H9 (cell line): ENCODE results near the gene SIRPB1. TPM values are rescaled to one million over a fixed set of nuclear protein-coding genes. Genes with fewer than 3 reads are reported as not detected.

Source experiments
- DNase-seq: peaks from one replicate; pipeline ENCODE4 v3.0.0-alpha.2; 2017
- H2AFZ ChIP-seq: one replicate; pipeline ENCODE4 v1.6.1; 2013; ENCODE audit warnings: mild to moderate bottlenecking, low read length, control low read depth, moderate library complexity
- H2AK5ac ChIP-seq: 2 replicates; pipeline ENCODE4 v1.6.1; 2013; ENCODE audit warnings: low read length, control low read depth, mixed read lengths; ENCODE audit not compliant: insufficient read length
- H2BK120ac ChIP-seq: one replicate; pipeline ENCODE4 v1.6.1; 2013; ENCODE audit warnings: low read depth, mild to moderate bottlenecking, low read length, control low read depth, inconsistent platforms; ENCODE audit not compliant: poor library complexity, severe bottlenecking
- H2BK12ac ChIP-seq: 2 replicates; pipeline ENCODE4 v1.6.1; 2013; ENCODE audit warnings: low read length, control low read depth, mixed read lengths, low read depth; ENCODE audit not compliant: insufficient read length
- H2BK15ac ChIP-seq: 2 replicates; pipeline ENCODE4 v1.6.1; 2013; ENCODE audit warnings: low read depth, low read length, control low read depth
- H2BK20ac ChIP-seq: one replicate; pipeline ENCODE4 v1.6.1; 2013; ENCODE audit warnings: low read depth, mild to moderate bottlenecking, low read length, control low read depth, inconsistent platforms; ENCODE audit not compliant: poor library complexity, severe bottlenecking
- H2BK5ac ChIP-seq: 2 replicates; pipeline ENCODE4 v1.6.1; 2013; ENCODE audit warnings: low read length, control low read depth, mixed read lengths; ENCODE audit not compliant: insufficient read length
- H3K14ac ChIP-seq: 2 replicates; pipeline ENCODE4 v1.6.1; 2013; ENCODE audit warnings: low read length, control low read depth; ENCODE audit not compliant: insufficient read depth
- H3K18ac ChIP-seq: 2 replicates; pipeline ENCODE4 v1.6.1; 2013; ENCODE audit warnings: low read depth, mild to moderate bottlenecking, mixed read lengths, low read length, control low read depth; ENCODE audit not compliant: insufficient read length
- H3K23ac ChIP-seq: 2 replicates; pipeline ENCODE4 v1.6.1; 2013; ENCODE audit warnings: low read length, control low read depth, mixed read lengths, low read depth; ENCODE audit not compliant: insufficient read length
- H3K23me2 ChIP-seq: 2 replicates; pipeline ENCODE4 v1.6.1; 2013; ENCODE audit warnings: low read depth, mild to moderate bottlenecking, mixed read lengths, low read length, control low read depth; ENCODE audit not compliant: insufficient read length, poor library complexity, severe bottlenecking
- H3K27ac ChIP-seq: 2 replicates; pipeline ENCODE4 v1.5.1; 2013; ENCODE audit warnings: low read length, control low read depth, mixed read lengths, low read depth; ENCODE audit not compliant: insufficient read length
- H3K27me3 ChIP-seq: 2 replicates; pipeline ENCODE4 v1.6.1; 2013; ENCODE audit warnings: low read length, control low read depth, inconsistent platforms; ENCODE audit not compliant: insufficient read depth
- H3K4ac ChIP-seq: 2 replicates; pipeline ENCODE4 v1.6.1; 2013; ENCODE audit warnings: low read depth, mild to moderate bottlenecking, control low read depth, inconsistent platforms, low read length, moderate library complexity
- H3K4me1 ChIP-seq: 2 replicates; pipeline ENCODE4 v1.6.1; 2013; ENCODE audit warnings: low read length, control low read depth, inconsistent platforms; ENCODE audit not compliant: insufficient read depth
- H3K4me2 ChIP-seq: 2 replicates; pipeline ENCODE4 v1.6.1; 2013; ENCODE audit warnings: low read length, control low read depth, mixed read lengths; ENCODE audit not compliant: insufficient read length, insufficient read depth
- H3K56ac ChIP-seq: 2 replicates; pipeline ENCODE4 v1.6.1; 2013; ENCODE audit warnings: low read depth, mild to moderate bottlenecking, mixed read lengths, low read length, control low read depth; ENCODE audit not compliant: insufficient read length
- H3K79me1 ChIP-seq: 2 replicates; pipeline ENCODE4 v1.6.1; 2013; ENCODE audit warnings: low read depth, mild to moderate bottlenecking, moderate library complexity, low read length, control low read depth, inconsistent platforms; ENCODE audit not compliant: insufficient read depth, poor library complexity, severe bottlenecking
- H3K79me2 ChIP-seq: 2 replicates; pipeline ENCODE4 v1.6.1; 2013; ENCODE audit warnings: low read length, control low read depth, inconsistent platforms; ENCODE audit not compliant: insufficient read depth
- H3K9ac ChIP-seq: 2 replicates; pipeline ENCODE4 v1.6.1; 2013; ENCODE audit warnings: low read length, control low read depth, mixed read lengths; ENCODE audit not compliant: insufficient read length; ENCODE audit errors: extremely low read depth
- H3K9me3 ChIP-seq: one replicate; pipeline ENCODE4 v1.6.1; 2013; ENCODE audit warnings: low read depth, low read length, inconsistent platforms; ENCODE audit not compliant: control insufficient read depth
- H3T11ph ChIP-seq: one replicate; pipeline ENCODE4 v1.6.1; 2013; ENCODE audit warnings: mild to moderate bottlenecking, low read length, control low read depth, inconsistent platforms
- H4K20me1 ChIP-seq: one replicate; pipeline ENCODE4 v1.6.1; 2013; ENCODE audit not compliant: control insufficient read depth, insufficient read length, insufficient read depth
- H4K5ac ChIP-seq: 2 replicates; pipeline ENCODE4 v1.6.1; 2013; ENCODE audit warnings: low read depth, mild to moderate bottlenecking, mixed read lengths, low read length, control low read depth; ENCODE audit not compliant: insufficient read length
- H4K8ac ChIP-seq: replicated peaks from 2 replicates; pipeline ENCODE4 v1.6.1; 2013; ENCODE audit warnings: low read length, control low read depth, mixed read lengths, low read depth; ENCODE audit not compliant: insufficient read length
- H4K91ac ChIP-seq: 2 replicates; pipeline ENCODE4 v1.6.1; 2013; ENCODE audit warnings: low read depth, mild to moderate bottlenecking, moderate library complexity, mixed read lengths, low read length, control low read depth; ENCODE audit not compliant: insufficient read length
- H3K27ac Mint-ChIP-seq, 3 experiments: 2 replicates in 2 of 3; 3 replicates in 1 of 3; pipeline ENCODE4 v1.8.0; 2020 to 2021; ENCODE audit warnings: mixed read lengths in 3 of 3, mild to moderate bottlenecking in 1 of 3, moderate library complexity in 1 of 3
- H3K27me3 Mint-ChIP-seq: 2 replicates; pipeline ENCODE4 v1.8.0; 2021; ENCODE audit warnings: low read depth, mild to moderate bottlenecking, moderate library complexity, mixed read lengths
- H3K36me3 Mint-ChIP-seq, 3 experiments: 2 replicates in 2 of 3; 3 replicates in 1 of 3; pipeline ENCODE4 v1.8.0; 2020 to 2021; ENCODE audit warnings: low read depth in 3 of 3, mixed read lengths in 3 of 3; ENCODE audit not compliant: insufficient read depth in 1 of 3
- H3K4me1 Mint-ChIP-seq, 2 experiments: 2 replicates each; pipeline ENCODE4 v1.8.0; 2020; ENCODE audit warnings: mixed read lengths in 2 of 2
- H3K4me3 Mint-ChIP-seq, 2 experiments: 2 replicates in 1 of 2; 3 replicates in 1 of 2; pipeline ENCODE4 v1.8.0; 2020 to 2021; ENCODE audit warnings: mild to moderate bottlenecking in 2 of 2, mixed read lengths in 2 of 2, moderate library complexity in 1 of 2
- H3K9me3 Mint-ChIP-seq, 2 experiments: 2 replicates in 1 of 2; 3 replicates in 1 of 2; pipeline ENCODE4 v1.8.0; 2020; ENCODE audit warnings: mild to moderate bottlenecking in 2 of 2, mixed read lengths in 2 of 2, moderate library complexity in 1 of 2
- WGBS: extraction: QIAGEN DNeasy Blood & Tissue Kit; methylation state at CpG from one replicate; pipeline ENCODE4 v1.1.7; 2013; ENCODE audit warnings: missing lambda C conversion rate, low lambda C conversion rate, mixed read lengths; ENCODE audit not compliant: insufficient read length; ENCODE audit errors: extremely low coverage; 5-methylcytosine and 5-hydroxymethylcytosine counted together
- total RNA-seq: library from RNA; stranded (reverse); gene quantifications from 2 replicates; pipeline ENCODE4 v1.2.1, GENCODE V29; 2021
- TF ChIP-seq, protein P1 (sequence below): fragments of 200-600 bp; sonication (generic); conservative IDR thresholded peaks from 3 replicates; pipeline ENCODE4 v1.8.0; 2021; ENCODE audit warnings: antibody characterized with exemption, mild to moderate bottlenecking

SIRPB1 gene
- total RNA-seq, 1 experiment from 2014 or later: 1.0 TPM

DNA sequence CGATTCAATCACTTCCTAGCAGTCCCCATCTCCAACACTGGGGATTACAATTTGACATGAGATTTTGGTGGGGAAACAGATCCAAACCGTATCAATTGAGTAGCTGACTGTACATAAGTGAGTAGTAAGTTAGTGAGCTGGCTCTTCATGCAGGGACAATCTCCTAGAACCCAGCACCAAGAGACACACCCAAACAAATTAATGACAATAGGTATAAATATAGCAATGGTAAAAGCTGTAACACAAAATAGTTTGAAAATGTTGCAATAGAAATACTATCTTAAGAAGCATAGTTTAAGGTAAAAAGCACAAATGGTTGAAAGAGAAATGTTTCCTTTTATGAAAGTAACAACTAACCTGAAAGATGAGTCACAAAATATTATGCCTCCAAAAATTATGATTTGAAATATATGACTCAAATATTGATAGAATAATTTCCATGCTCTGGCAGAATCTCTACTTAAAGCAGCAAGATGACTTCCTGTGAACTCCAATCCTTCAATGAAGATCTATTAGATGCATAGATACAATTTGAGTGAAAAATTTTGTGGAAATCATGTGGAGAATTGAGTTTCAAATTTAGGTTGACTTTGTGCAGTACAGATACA lies 5.4 kb upstream of the SIRPB1 start:
- Mint-ChIP-seq H3K27me3 (peaks cover 24% of the 10 kb centered on the region), H3K36me3 (no peaks in the 10 kb centered on the region; a peak in 1 of 7 replicates), H3K9me3 (no peaks in the 10 kb centered on the region), H3K27ac (no peak overlapping the region), H3K4me1 (peaks cover 8 to 11% of the 10 kb centered on the region in 2 experiments), H3K4me3 (no peak overlapping the region)
- H4K20me1 ChIP-seq: no peaks in the 10 kb centered on the region
- no peak overlapping the region for H3T11ph ChIP-seq
- no peak overlapping the region for H4K5ac ChIP-seq
- no peak overlapping the region for H2BK20ac ChIP-seq
- no peak overlapping the region for H3K56ac ChIP-seq
- H3K4me1 ChIP-seq: no peaks in the 10 kb centered on the region
- no peak overlapping the region for H2BK15ac ChIP-seq
- H3K23me2 ChIP-seq: no peaks in the 10 kb centered on the region
- no peak overlapping the region for H3K4ac ChIP-seq
- H3K4me2 ChIP-seq: no peak overlapping the region
- H3K79me1 ChIP-seq: no peaks in the 10 kb centered on the region
- H2BK120ac ChIP-seq: no peak overlapping the region
- no peaks in the 10 kb centered on the region; the same call in 1 of the 2 replicates for H3K27me3 ChIP-seq
- H3K18ac ChIP-seq: no peak overlapping the region
- no peak overlapping the region for H3K9ac ChIP-seq
- TF ChIP-seq, protein P1, sequence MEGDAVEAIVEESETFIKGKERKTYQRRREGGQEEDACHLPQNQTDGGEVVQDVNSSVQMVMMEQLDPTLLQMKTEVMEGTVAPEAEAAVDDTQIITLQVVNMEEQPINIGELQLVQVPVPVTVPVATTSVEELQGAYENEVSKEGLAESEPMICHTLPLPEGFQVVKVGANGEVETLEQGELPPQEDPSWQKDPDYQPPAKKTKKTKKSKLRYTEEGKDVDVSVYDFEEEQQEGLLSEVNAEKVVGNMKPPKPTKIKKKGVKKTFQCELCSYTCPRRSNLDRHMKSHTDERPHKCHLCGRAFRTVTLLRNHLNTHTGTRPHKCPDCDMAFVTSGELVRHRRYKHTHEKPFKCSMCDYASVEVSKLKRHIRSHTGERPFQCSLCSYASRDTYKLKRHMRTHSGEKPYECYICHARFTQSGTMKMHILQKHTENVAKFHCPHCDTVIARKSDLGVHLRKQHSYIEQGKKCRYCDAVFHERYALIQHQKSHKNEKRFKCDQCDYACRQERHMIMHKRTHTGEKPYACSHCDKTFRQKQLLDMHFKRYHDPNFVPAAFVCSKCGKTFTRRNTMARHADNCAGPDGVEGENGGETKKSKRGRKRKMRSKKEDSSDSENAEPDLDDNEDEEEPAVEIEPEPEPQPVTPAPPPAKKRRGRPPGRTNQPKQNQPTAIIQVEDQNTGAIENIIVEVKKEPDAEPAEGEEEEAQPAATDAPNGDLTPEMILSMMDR: no peak
- no CpG with 5 or more reads among the region's 2 CpGs for WGBS
- H3K23ac ChIP-seq: no peak overlapping the region
- no peak overlapping the region for H3K14ac ChIP-seq
- no peak overlapping the region for H4K91ac ChIP-seq
- no peak overlapping the region for H2AK5ac ChIP-seq
- no peak for DNase-seq
- H3K79me2 ChIP-seq: no peaks in the 10 kb centered on the region
- no peak overlapping the region for H3K27ac ChIP-seq
- no peak overlapping the region for H2BK5ac ChIP-seq
- no peak overlapping the region for H2BK12ac ChIP-seq
- H4K8ac ChIP-seq: no peak overlapping the region
- H2AFZ ChIP-seq: no peak overlapping the region
- H3K9me3 ChIP-seq: no peaks in the 10 kb centered on the region
